Subcutaneous abdominal adipose tissue (tissue), 5 donors: ENCODE data around the gene BRIX1.

Experiments used
- H3K27ac ChIP-seq: one replicate; pipeline ENCODE4 v1.7.0; 2013; ENCODE audit warnings: low read depth, mild to moderate bottlenecking, inconsistent platforms, low read length, moderate library complexity
- H3K27me3 ChIP-seq, 5 donors: one replicate each; pipeline ENCODE4 v1.7.0; 2013; ENCODE audit warnings: low read length in 5 of 5, inconsistent platforms in 1 of 5; ENCODE audit not compliant: control insufficient read depth in 5 of 5, insufficient read depth in 4 of 5
- H3K36me3 ChIP-seq, 5 donors: one replicate each; pipeline ENCODE4 v1.7.0; 2013; ENCODE audit warnings: low read length in 5 of 5; ENCODE audit not compliant: control insufficient read depth in 5 of 5, insufficient read depth in 5 of 5
- H3K4me1 ChIP-seq, 5 donors: one replicate each; pipeline ENCODE4 v1.7.0; 2013; ENCODE audit warnings: low read length in 5 of 5, mild to moderate bottlenecking in 3 of 5, moderate library complexity in 1 of 5; ENCODE audit not compliant: control insufficient read depth in 5 of 5, insufficient read depth in 5 of 5
- H3K4me3 ChIP-seq, 5 donors: one replicate each; pipeline ENCODE4 v1.7.0; 2013; ENCODE audit warnings: low read length in 5 of 5, low read depth in 1 of 5
- H3K9ac ChIP-seq, 5 donors: one replicate each; pipeline ENCODE4 v1.7.0; 2013; ENCODE audit warnings: low read length in 5 of 5, mild to moderate bottlenecking in 4 of 5, moderate library complexity in 3 of 5
- H3K9me3 ChIP-seq, 5 donors: one replicate each; pipeline ENCODE4 v1.7.0; 2013; ENCODE audit warnings: low read length in 5 of 5; ENCODE audit not compliant: control insufficient read depth in 5 of 5
- donor health status: healthy.
- donor health status: healthy.
- donor health status: healthy.
- donor health status: healthy.
- donor health status: healthy.

BRIX1 gene, protein sequence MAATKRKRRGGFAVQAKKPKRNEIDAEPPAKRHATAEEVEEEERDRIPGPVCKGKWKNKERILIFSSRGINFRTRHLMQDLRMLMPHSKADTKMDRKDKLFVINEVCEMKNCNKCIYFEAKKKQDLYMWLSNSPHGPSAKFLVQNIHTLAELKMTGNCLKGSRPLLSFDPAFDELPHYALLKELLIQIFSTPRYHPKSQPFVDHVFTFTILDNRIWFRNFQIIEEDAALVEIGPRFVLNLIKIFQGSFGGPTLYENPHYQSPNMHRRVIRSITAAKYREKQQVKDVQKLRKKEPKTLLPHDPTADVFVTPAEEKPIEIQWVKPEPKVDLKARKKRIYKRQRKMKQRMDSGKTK

DNA sequence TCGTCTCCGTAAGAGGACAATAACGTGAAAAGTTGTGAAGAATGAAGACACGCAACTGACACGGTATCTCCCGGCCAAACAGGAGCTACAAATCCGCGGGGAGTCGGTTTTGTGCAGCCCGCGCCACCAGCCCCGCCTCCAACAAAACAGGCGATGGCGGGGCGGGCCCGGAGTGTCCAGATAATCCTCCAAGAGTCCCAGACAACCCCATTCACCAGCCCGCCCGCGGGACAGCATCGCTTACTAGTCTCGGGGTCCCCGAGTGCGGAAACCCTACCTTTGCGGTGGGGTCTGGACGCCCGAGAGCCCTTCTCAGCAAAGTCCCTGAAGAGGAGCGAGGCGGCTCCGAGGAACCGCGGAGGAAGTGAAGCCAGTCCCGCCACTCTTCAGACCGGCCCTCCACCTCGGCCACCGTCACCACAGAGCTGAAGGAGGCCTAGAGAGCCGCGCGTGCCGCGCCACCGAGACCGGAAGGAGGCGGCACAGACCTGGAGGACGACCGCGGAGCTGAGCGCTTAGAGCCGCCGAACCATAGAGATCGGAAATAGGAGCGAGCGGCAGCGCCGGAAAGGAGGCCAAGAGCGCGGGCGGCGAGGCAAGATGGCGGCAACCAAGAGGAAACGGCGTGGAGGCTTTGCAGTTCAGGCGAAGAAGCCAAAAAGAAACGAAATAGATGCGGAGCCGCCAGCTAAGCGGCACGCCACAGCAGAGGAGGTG, at the start of gene BRIX1, which contains the start of gene RAD1:
Gene BRIX1 (plus strand): TSS at position 573 of the 717 bp plus-strand sequence. CDS start 28 bp downstream, at position 601.
Gene RAD1 (minus strand): TSS at position 366 of the 717 bp plus-strand sequence. CDS start 612 bp downstream, outside the sequence.
- Histone ChIP-seq H3K9ac (peak within 1 kb of the TSS; percentile 81 to 99 (median 99)), H3K27me3 (no peaks in the 10 kb centered on the region), H3K36me3 (peaks cover 11 to 17% (median 16%) of the 10 kb centered on the region in 5 donors), H3K4me3 (peak within 1 kb of the TSS; percentile 91 to 100 (median 94)), H3K4me1 (peaks cover 3 to 34% (median 28%) of the 10 kb centered on the region in 5 donors), H3K9me3 (no peaks in the 10 kb centered on the region), H3K27ac (peak within 1 kb of the TSS; percentile 88)

DNA sequence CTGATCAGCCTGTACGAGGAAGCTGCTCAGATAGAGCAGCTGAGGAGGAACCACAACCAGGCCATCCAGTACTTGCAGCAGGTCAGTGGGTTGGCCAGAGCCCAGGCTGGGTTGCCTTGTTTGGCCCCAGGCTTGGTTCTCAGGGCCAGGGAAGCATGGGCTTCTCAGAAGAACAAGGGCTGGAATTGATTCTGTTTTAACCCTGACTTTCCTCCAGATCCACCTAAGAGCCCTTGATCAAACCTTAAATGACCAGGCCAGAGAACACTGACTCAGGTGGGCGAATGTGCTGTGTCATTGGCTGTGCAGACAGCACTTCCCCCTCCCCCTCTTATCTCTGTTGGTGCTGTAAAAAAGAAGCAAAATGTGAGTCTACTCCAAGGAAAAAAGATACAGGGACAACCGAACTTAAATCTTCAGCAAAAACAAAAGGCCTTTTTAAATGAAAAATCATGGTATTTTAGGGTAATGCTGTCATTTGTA, 48.5 kb upstream of the BRIX1 start:
- Histone ChIP-seq H3K4me3 (no peak overlapping the region), H3K27me3 (no peaks in the 10 kb centered on the region), H3K9me3 (no peaks in the 10 kb centered on the region), H3K4me1 (peaks cover 0 to 19% (median 13%) of the 10 kb centered on the region in 5 donors), H3K36me3 (no peaks in the 10 kb centered on the region), H3K9ac (no peak overlapping the region), H3K27ac (no peak overlapping the region)

DNA sequence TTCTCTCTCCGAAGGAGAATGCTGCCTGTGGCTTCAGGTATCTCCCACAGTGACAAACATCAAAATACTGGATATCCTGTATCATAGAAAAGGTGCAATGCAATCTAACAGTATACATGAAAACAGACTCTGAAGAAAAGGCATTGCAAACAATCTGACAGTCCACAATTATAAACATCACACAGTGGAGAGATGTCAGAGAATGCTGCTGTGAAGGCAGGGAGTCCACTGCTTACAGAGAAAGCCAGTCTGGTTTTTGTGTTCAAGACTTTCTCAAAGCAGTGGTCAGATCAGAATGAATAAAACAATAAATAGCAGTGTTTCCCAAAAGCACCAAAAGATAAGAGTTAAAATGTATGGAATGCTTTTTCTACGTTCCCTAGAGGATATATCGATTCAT, 47.9 kb upstream of the BRIX1 start:
- H3K27ac ChIP-seq: no peak overlapping the region
- no peak overlapping the region for H3K4me3 ChIP-seq
- no peak overlapping the region for H3K9ac ChIP-seq
- peaks cover 0 to 17% (median 13%) of the 10 kb centered on the region in 5 donors for H3K4me1 ChIP-seq
- no peaks in the 10 kb centered on the region for H3K9me3 ChIP-seq
- H3K36me3 ChIP-seq: no peaks in the 10 kb centered on the region
- no peaks in the 10 kb centered on the region for H3K27me3 ChIP-seq

DNA sequence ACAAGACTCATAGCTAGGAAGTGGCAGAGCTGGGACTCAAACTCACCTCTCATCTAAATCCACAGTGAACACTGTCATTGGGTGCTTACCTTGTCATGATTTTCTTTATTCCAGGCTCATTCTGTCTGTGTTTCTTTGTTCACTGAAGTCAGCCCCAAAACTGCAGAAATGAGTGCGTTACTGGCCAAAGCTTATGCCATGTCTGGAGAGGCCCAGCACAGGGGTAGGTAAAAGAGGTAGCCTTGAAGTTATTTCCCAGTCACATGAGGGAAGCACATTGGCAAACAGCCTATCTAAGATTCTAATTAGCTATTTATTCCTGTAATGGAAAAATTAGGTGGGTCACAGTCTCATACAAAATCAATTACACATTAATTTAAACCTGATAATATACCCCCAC, 46.7 kb upstream of the BRIX1 start:
- no peak overlapping the region for H3K4me3 ChIP-seq
- H3K36me3 ChIP-seq: no peaks in the 10 kb centered on the region
- H3K9ac ChIP-seq: no peak overlapping the region
- H3K9me3 ChIP-seq: no peaks in the 10 kb centered on the region
- no peak overlapping the region for H3K27ac ChIP-seq
- H3K4me1 ChIP-seq: peaks cover 0 to 6% (median 4%) of the 10 kb centered on the region in 5 donors
- no peaks in the 10 kb centered on the region for H3K27me3 ChIP-seq

DNA sequence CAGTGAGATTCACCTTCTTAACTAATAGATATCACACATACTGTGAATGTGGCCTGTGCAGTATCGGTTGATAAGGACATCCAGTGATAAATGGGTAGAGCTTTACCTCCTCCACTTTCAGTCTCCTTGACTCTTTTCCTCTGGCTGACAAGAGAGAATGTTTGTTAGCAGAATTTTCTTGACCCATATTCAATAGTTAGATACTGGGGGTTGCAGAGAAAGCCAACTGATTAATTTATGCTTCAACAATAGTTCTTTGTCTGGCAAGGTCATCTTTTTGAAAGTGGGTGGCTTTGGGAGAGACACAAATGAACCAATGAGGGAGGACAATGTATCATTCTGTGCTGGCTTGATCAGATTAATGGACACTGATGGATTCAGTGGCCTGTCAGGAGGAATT, 46.3 kb upstream of the BRIX1 start:
- Histone ChIP-seq H3K4me1 (peaks cover 0 to 1% (median 0%) of the 10 kb centered on the region in 5 donors), H3K36me3 (no peaks in the 10 kb centered on the region), H3K27me3 (no peaks in the 10 kb centered on the region), H3K4me3 (no peak overlapping the region), H3K9me3 (no peaks in the 10 kb centered on the region), H3K9ac (no peak overlapping the region), H3K27ac (no peak overlapping the region)

DNA sequence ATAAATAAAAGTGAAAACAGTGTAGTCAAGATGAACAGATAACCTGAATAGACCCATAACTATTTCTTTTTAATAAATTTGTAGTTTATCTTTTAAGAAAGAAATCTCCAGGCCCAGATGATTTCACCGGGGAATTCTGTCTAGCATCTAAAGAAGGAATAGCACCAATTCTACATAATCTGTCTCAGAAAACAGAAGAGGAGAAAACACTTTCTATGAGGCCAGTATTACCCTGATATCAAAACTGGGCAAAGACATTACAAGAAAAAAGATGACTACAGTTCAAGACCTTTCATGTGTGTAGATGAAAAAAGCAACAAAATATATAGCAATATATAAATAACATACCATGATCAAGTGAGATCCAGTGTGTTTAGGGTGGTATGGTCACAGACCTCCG, 45.1 kb upstream of the BRIX1 start:
- peaks cover 0 to 2% (median 0%) of the 10 kb centered on the region in 5 donors for H3K9me3 ChIP-seq
- H3K27me3 ChIP-seq: no peaks in the 10 kb centered on the region
- H3K36me3 ChIP-seq: no peaks in the 10 kb centered on the region
- no peak overlapping the region for H3K27ac ChIP-seq
- no peak overlapping the region for H3K4me3 ChIP-seq
- no peak overlapping the region for H3K9ac ChIP-seq
- H3K4me1 ChIP-seq: no peaks in the 10 kb centered on the region

DNA sequence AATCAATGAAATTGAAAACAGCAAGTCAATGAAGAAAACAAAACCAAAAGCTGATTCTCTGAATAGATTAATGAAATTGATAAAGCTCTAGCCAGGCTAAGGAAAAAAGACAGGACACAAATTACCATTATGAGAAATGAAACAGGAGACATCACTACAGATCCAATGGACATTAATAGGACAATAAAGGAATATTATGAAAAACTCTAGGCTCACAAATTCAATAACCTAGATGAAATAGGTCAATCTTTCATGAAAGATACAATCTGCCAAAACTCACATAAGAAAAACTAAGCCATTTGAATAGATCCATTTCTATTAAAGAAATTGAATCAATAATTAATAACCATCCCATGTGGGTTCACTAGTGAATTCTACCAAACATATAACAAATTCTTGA, 39.2 kb upstream of the BRIX1 start:
- Histone ChIP-seq H3K27ac (no peak overlapping the region), H3K9me3 (peaks cover 0 to 8% (median 7%) of the 10 kb centered on the region in 5 donors), H3K4me1 (no peaks in the 10 kb centered on the region), H3K36me3 (no peaks in the 10 kb centered on the region), H3K9ac (no peak overlapping the region), H3K4me3 (no peak overlapping the region), H3K27me3 (no peaks in the 10 kb centered on the region)

DNA sequence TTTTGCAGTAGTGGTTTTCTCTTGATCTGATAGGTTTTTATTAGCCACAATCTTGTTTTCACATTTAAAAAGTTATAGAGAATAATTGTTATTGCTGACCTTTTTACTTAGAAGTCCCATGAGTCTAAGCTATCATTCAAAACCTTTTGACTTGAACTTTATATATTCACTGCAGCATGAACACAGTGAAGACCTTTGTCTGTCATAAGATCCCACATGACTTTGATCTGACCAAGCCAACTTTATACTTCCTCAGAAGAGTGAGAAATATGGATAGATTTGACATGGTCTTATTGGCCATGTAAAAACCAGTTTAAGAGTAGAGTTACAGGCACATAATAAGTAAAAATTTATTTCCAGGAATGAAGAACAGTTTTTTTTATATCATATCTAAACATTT, 34.3 kb upstream of the BRIX1 start:
- peaks cover 0 to 7% (median 0%) of the 10 kb centered on the region in 5 donors for H3K9me3 ChIP-seq
- no peaks in the 10 kb centered on the region for H3K27me3 ChIP-seq
- no peaks in the 10 kb centered on the region for H3K36me3 ChIP-seq
- no peak overlapping the region for H3K27ac ChIP-seq
- no peak overlapping the region for H3K9ac ChIP-seq
- no peak overlapping the region for H3K4me3 ChIP-seq
- H3K4me1 ChIP-seq: no peaks in the 10 kb centered on the region

DNA sequence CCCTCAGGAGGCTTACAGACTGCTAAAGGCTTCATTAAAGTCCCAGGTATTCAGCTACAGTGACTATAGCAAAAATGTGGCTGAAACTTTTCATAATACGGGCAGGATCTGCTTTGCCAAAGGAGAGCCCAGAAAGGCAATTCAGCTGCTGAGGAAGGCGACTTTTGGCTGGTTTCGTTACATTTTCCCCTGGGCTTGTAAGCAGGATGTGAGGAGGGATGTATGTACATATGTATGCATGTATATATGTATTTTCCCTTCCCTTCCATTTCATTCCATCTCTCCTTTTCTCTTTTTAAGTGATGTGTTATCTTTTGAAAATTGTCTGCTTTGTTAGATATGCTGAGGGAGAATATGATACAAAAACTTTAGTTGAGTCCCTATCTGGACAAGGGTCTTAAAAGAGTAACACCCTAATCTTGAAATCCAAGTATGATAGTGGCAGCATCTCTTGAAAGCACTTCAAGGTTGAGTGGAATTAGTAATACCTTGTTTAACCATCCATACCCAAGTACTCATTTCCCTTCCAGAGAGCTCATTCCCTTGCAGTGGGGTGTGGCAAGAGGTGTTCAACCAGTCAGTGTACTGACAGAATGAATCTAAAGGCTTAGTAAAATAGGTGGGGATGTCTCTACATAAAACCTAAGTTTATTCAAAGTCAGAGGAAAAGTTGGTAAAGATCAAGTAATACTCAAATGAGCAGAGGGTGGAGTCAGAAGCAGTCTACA, 29.0 kb upstream of the BRIX1 start:
- no peaks in the 10 kb centered on the region for H3K36me3 ChIP-seq
- H3K27me3 ChIP-seq: peaks cover 0 to 3% (median 0%) of the 10 kb centered on the region in 5 donors
- no peaks in the 10 kb centered on the region for H3K9me3 ChIP-seq
- no peaks in the 10 kb centered on the region for H3K4me1 ChIP-seq
- H3K4me3 ChIP-seq: no peak overlapping the region
- no peak overlapping the region for H3K9ac ChIP-seq
- H3K27ac ChIP-seq: no peak overlapping the region
